MM.1S (cell line): ENCODE data around the gene IRAK1BP1.

Experiments used
- DNase-seq: peaks from one replicate; pipeline ENCODE4 v3.0.0-alpha.2; 2015
- H2AFZ ChIP-seq: fragments of 300-600 bp; sonication (generic); 2 replicates; pipeline ENCODE4 v1.6.0; 2016; ENCODE audit warnings: antibody characterized with exemption, low read length
- H3F3A ChIP-seq: fragments of 300-600 bp; sonication (generic); 2 replicates; pipeline ENCODE4 v1.6.1; 2016; ENCODE audit warnings: mild to moderate bottlenecking, antibody characterized with exemption, low read length, moderate library complexity, mixed read lengths; ENCODE audit not compliant: insufficient read depth
- H3K27ac ChIP-seq: fragments of 300-600 bp; sonication (generic); 2 replicates; pipeline ENCODE4 v1.5.1; 2016; ENCODE audit warnings: mild to moderate bottlenecking, low read length
- H3K27me3 ChIP-seq: fragments of 300-600 bp; sonication (generic); replicated peaks from 2 replicates; pipeline ENCODE4 v1.6.0; 2016; ENCODE audit warnings: low read length; ENCODE audit not compliant: insufficient read depth
- H3K36me3 ChIP-seq: fragments of 300-600 bp; sonication (generic); replicated peaks from 2 replicates; pipeline ENCODE4 v1.6.1; 2016; ENCODE audit warnings: mild to moderate bottlenecking, low read length, mixed read lengths; ENCODE audit not compliant: insufficient read depth
- H3K4me1 ChIP-seq: fragments of 300-600 bp; sonication (generic); 2 replicates; pipeline ENCODE4 v1.6.1; 2016; ENCODE audit warnings: low read length, mixed read lengths
- H3K4me2 ChIP-seq: fragments of 300-600 bp; sonication (generic); 2 replicates; pipeline ENCODE4 v1.6.0; 2016; ENCODE audit warnings: low read depth, low read length
- H3K4me3 ChIP-seq: fragments of 300-600 bp; sonication (generic); 2 replicates; pipeline ENCODE4 v1.5.1; 2016; ENCODE audit warnings: low read length, mixed read lengths
- H3K79me2 ChIP-seq: fragments of 300-600 bp; sonication (generic); 2 replicates; pipeline ENCODE4 v1.6.1; 2016; ENCODE audit warnings: mixed run types, low read length, mixed read lengths
- H3K9ac ChIP-seq: fragments of 300-600 bp; sonication (generic); 2 replicates; pipeline ENCODE4 v1.6.1; 2016; ENCODE audit warnings: low read length, mixed read lengths
- H3K9me2 ChIP-seq: fragments of 300-600 bp; sonication (generic); replicated peaks from 2 replicates; pipeline ENCODE4 v1.6.1; 2016; ENCODE audit warnings: mild to moderate bottlenecking, low read length, mixed read lengths; ENCODE audit not compliant: insufficient read depth
- H3K9me3 ChIP-seq: fragments of 300-600 bp; sonication (generic); replicated peaks from 2 replicates; pipeline ENCODE4 v1.6.1; 2016; ENCODE audit warnings: mild to moderate bottlenecking, low read length, mixed read lengths; ENCODE audit not compliant: insufficient read depth
- H4K20me1 ChIP-seq: fragments of 300-600 bp; sonication (generic); 2 replicates; pipeline ENCODE4 v1.6.1; 2016; ENCODE audit warnings: mild to moderate bottlenecking, low read length, moderate library complexity, mixed read lengths; ENCODE audit not compliant: insufficient read depth
- EZH2 ChIP-seq: fragments of 300-600 bp; sonication (generic); optimal IDR thresholded peaks from 2 replicates; pipeline ENCODE3; 2017; ENCODE audit warnings: low read depth, mild to moderate bottlenecking, antibody characterized with exemption, low read length, mixed read lengths
- EZH2phosphoT487 ChIP-seq: fragments of 300-600 bp; sonication (generic); IDR thresholded peaks from 2 replicates; pipeline ENCODE4 v1.6.1; 2018; ENCODE audit warnings: antibody characterized with exemption, low read length
- TF ChIP-seq, protein P1 (sequence below): fragments of 300-600 bp; sonication (generic); IDR thresholded peaks from 2 replicates; pipeline ENCODE4 v1.5.1; 2016; ENCODE audit warnings: antibody characterized with exemption, low read length, mixed read lengths

The IRAK1BP1 gene

DNA sequence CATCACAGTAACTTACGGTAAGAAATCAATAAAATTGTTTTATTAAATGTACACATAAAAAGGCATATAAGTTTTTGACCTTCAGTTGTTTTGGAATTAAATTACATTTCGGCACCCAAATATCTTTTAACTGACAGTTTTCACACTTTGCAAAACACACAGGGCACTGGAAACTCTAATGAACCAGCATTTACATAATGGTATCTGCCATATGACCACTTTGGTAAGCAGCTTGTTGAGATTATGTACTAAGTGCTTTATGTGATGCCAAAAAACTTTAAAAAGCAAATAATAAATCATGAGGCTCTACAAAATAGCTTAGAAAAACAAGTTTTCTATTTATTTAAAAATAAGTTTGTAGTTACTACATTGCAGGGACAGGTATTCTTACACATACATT, 68.2 kb downstream of the IRAK1BP1 start:
- no peaks in the 10 kb centered on the region for H3K79me2 ChIP-seq
- H3K27me3 ChIP-seq: no peaks in the 10 kb centered on the region
- no peak overlapping the region for H3K27ac ChIP-seq
- H3K4me2 ChIP-seq: no peak overlapping the region
- H3F3A ChIP-seq: no peaks in the 10 kb centered on the region
- TF ChIP-seq EZH2 (no peak), EZH2phosphoT487 (no peak)
- TF ChIP-seq, protein P1, sequence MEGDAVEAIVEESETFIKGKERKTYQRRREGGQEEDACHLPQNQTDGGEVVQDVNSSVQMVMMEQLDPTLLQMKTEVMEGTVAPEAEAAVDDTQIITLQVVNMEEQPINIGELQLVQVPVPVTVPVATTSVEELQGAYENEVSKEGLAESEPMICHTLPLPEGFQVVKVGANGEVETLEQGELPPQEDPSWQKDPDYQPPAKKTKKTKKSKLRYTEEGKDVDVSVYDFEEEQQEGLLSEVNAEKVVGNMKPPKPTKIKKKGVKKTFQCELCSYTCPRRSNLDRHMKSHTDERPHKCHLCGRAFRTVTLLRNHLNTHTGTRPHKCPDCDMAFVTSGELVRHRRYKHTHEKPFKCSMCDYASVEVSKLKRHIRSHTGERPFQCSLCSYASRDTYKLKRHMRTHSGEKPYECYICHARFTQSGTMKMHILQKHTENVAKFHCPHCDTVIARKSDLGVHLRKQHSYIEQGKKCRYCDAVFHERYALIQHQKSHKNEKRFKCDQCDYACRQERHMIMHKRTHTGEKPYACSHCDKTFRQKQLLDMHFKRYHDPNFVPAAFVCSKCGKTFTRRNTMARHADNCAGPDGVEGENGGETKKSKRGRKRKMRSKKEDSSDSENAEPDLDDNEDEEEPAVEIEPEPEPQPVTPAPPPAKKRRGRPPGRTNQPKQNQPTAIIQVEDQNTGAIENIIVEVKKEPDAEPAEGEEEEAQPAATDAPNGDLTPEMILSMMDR: no peak
- H3K9ac ChIP-seq: no peak overlapping the region
- H3K4me3 ChIP-seq: no peak overlapping the region
- no peaks in the 10 kb centered on the region for H3K4me1 ChIP-seq
- no peaks in the 10 kb centered on the region for H4K20me1 ChIP-seq
- DNase-seq: no peak
- no peak overlapping the region for H2AFZ ChIP-seq
- H3K36me3 ChIP-seq: peaks cover under 1% of the 10 kb centered on the region; the same call in 1 of the 2 replicates
- H3K9me2 ChIP-seq: no peaks in the 10 kb centered on the region
- H3K9me3 ChIP-seq: no peaks in the 10 kb centered on the region

DNA sequence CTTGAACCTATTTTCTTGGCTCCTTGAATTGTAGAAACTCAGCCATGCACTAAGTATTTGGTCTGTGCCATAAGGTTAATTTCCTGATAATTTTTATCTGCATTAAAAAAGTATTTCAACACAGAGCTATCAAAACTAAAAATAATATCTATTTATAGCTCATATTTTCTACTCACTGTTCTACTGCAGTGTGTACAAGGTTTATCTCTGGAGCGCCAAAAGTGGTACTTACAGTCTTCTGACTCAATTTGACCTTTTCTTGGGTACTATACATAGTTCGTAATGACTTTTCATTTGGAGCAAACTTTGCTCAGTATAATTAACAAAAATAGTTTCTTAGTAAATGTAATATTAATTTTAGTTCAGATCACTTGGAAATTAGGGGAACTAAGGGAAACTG, 69.2 kb downstream of the IRAK1BP1 start:
- H3K4me2 ChIP-seq: no peak overlapping the region
- no peak overlapping the region for H3K4me3 ChIP-seq
- no peaks in the 10 kb centered on the region for H3K9me3 ChIP-seq
- no peak overlapping the region for H3K9ac ChIP-seq
- no peak for DNase-seq
- H3K79me2 ChIP-seq: no peaks in the 10 kb centered on the region
- no peaks in the 10 kb centered on the region for H4K20me1 ChIP-seq
- TF ChIP-seq, protein P1: no peak
- no peak for TF ChIP-seq EZH2phosphoT487
- TF ChIP-seq EZH2: no peak
- peaks cover 9% of the 10 kb centered on the region; the same call in 1 of the 2 replicates for H3K36me3 ChIP-seq
- H3K9me2 ChIP-seq: no peaks in the 10 kb centered on the region
- H2AFZ ChIP-seq: no peak overlapping the region
- H3K27me3 ChIP-seq: no peaks in the 10 kb centered on the region
- no peaks in the 10 kb centered on the region for H3F3A ChIP-seq
- H3K27ac ChIP-seq: no peak overlapping the region
- H3K4me1 ChIP-seq: no peaks in the 10 kb centered on the region

DNA sequence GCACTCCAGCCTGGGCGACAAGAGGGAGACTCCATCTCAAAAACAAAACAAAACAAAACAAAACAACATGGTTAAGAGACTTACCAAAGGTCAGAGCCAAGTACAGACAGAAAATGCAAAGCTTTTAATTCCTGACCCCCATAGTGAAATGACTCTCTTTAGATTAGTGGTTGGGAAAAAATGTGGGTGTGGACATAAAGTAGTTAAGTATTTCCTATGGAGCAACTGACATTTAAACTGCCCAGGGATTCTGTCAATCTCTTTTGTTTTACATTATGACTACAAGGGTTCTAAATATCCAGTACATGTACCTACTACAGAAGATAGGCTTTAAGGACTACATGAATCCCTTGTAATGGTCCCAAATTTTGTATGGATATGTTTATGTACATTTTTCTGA, 75.1 kb downstream of the IRAK1BP1 start:
- no peaks in the 10 kb centered on the region for H4K20me1 ChIP-seq
- no peak overlapping the region for H3K4me2 ChIP-seq
- no peak for DNase-seq
- H3K9me3 ChIP-seq: no peaks in the 10 kb centered on the region
- no peak overlapping the region for H3K4me3 ChIP-seq
- no peak overlapping the region for H2AFZ ChIP-seq
- H3K4me1 ChIP-seq: no peaks in the 10 kb centered on the region
- no peaks in the 10 kb centered on the region for H3K9me2 ChIP-seq
- no peak overlapping the region for H3K27ac ChIP-seq
- no peaks in the 10 kb centered on the region for H3F3A ChIP-seq
- no peaks in the 10 kb centered on the region for H3K27me3 ChIP-seq
- H3K36me3 ChIP-seq: peaks cover 23% of the 10 kb centered on the region
- TF ChIP-seq EZH2phosphoT487 (no peak), EZH2 (no peak)
- TF ChIP-seq, protein P1: no peak
- H3K79me2 ChIP-seq: no peaks in the 10 kb centered on the region
- no peak overlapping the region for H3K9ac ChIP-seq
